ENCODE data around the gene HMCN2. TPM values are rescaled to one million over a fixed set of nuclear protein-coding genes. Genes with fewer than 3 reads are reported as not detected.

HMCN2 gene
- total RNA-seq, 1 donor from 2014 or later, result 0.06 TPM

DNA sequence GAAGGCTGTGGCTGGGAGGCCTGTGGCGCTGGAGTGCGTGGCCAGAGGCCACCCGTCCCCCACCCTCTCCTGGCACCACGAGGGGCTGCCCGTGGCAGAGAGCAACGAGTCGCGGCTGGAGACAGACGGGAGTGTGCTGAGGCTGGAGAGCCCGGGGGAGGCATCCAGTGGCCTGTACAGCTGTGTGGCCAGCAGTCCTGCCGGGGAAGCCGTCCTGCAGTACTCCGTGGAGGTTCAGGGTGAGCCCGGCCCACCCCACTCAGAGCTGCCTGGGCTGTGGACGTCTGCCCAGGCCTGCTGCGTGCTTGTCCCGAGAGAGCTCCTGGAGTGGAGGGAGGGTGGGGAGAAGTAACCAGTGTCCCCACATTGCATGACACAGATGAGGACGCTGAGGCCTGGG is 89.2 kb downstream of the HMCN2 start:
- TF ChIP-seq, protein P1, sequence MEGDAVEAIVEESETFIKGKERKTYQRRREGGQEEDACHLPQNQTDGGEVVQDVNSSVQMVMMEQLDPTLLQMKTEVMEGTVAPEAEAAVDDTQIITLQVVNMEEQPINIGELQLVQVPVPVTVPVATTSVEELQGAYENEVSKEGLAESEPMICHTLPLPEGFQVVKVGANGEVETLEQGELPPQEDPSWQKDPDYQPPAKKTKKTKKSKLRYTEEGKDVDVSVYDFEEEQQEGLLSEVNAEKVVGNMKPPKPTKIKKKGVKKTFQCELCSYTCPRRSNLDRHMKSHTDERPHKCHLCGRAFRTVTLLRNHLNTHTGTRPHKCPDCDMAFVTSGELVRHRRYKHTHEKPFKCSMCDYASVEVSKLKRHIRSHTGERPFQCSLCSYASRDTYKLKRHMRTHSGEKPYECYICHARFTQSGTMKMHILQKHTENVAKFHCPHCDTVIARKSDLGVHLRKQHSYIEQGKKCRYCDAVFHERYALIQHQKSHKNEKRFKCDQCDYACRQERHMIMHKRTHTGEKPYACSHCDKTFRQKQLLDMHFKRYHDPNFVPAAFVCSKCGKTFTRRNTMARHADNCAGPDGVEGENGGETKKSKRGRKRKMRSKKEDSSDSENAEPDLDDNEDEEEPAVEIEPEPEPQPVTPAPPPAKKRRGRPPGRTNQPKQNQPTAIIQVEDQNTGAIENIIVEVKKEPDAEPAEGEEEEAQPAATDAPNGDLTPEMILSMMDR (conservative IDR thresholded peaks at IDR 0.05; ENCODE audit: low read depth, low read length), result no peak
- DNase-seq (ENCODE audit: low read depth), result no peak
- no peak overlapping the region for H3K4me3 ChIP-seq (ENCODE audit: low read depth, low read length)

DNA sequence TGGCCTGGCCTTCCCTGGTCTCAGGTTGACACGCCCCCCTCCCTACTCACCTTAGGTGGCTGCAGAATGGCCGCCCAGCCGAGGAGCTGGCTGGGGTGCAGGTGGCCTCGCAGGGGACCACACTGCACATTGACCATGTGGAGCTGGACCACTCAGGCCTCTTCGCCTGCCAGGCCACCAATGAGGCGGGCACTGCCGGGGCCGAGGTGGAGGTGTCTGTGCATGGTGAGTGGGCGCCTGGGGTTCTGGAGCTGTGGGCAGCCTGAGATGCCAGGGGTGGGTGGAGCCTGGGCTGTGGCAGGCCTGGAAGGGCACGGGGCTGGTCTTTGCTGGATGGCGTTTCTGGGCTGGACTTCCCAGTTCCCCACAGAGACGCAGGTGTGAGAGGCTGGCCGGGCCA is 90.5 kb downstream of the HMCN2 start:
- DNase-seq (ENCODE audit: low read depth), result no peak
- no peak overlapping the region for H3K4me3 ChIP-seq (ENCODE audit: low read depth, low read length)
- TF ChIP-seq, protein P1 (conservative IDR thresholded peaks at IDR 0.05; ENCODE audit: low read depth, low read length), result no peak

DNA sequence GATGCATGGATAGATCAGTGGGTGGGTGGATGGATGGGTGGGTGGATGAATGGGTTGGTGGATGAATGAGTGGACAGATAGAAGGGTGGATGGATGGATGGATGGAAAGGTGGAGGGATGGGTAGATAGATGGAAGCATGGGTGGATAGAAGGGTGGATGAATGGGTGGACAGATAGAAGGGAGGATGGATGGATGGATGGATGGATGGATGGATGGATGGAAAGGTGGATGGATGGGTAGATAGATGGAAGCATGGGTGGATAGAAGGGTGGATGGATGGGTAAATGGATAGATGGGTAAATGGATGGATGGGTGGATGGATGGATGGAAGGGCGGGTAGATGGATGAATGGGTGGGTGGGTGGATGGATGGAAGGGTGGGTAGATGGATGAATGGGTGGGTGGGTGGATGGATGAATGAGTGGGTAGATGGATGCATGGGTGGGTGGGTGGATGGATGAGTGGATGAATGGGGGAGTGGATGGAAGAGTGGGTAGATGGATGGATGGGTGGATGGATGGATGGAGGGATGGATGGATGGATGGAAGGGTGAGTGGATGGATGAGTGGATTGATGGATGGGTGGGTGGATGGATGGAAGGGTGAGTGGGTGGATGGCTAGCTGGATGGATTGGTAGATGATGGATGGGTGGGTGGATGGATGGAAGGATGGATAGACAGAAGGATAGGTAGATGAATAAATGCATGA is 91.5 kb downstream of the HMCN2 start:
- DNase-seq (ENCODE audit: low read depth), result no peak
- TF ChIP-seq, protein P1 (conservative IDR thresholded peaks at IDR 0.05; ENCODE audit: low read depth, low read length), result no peak
- H3K4me3 ChIP-seq (ENCODE audit: low read depth, low read length), result no peak overlapping the region

DNA sequence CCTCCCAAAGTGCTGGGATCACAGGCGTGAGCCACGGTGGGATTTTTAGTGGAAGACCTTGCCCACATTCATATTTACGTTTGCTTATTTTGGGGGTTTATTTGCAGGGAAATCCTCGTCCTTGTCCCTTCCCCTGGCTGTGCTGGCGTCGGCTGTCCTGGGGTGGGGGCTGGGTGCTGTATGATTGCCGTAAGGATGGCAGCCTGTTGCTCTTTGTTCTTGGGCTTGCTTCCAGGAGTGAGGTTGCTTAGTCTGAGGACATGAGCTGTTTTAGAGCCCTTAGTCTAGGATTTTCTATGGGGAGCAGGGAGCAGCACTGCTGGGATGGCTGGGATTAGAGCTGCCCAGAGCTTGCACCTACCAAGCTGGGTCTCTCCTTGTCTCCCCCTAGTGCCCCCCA is 93.4 kb downstream of the HMCN2 start:
- TF ChIP-seq, protein P1 (conservative IDR thresholded peaks at IDR 0.05; ENCODE audit: low read depth, low read length), result no peak
- DNase-seq (ENCODE audit: low read depth), result no peak

DNA sequence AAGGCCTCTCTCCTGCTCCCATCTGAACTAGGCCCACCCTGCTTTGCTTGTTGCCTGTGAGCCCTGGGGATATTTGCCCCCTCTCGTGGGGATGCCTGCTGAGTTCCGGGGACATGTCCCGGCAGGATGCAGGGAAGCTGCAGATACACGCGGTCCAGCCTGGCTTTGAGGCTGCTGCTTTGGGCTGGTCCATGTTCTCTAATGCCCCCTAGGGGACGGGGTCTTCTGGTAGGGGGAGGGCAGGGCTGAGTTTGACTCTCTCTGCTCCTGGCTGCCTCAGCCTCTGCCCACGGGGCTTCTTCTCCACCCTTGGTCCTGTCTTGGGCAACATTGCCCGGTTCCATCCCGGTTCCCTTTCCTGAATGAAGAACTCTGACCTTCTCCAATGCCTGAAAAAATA is 94.3 kb downstream of the HMCN2 start:
- TF ChIP-seq, protein P1 (conservative IDR thresholded peaks at IDR 0.05; ENCODE audit: low read depth, low read length), result no peak
- no peak overlapping the region for H3K4me3 ChIP-seq (ENCODE audit: low read depth, low read length)
- no peak for DNase-seq (ENCODE audit: low read depth)

More for the DNA sequence above, 93.4 kb downstream of the HMCN2 start:
- H3K4me3 ChIP-seq (ENCODE audit: low read depth, low read length), result no peak overlapping the region

DNA sequence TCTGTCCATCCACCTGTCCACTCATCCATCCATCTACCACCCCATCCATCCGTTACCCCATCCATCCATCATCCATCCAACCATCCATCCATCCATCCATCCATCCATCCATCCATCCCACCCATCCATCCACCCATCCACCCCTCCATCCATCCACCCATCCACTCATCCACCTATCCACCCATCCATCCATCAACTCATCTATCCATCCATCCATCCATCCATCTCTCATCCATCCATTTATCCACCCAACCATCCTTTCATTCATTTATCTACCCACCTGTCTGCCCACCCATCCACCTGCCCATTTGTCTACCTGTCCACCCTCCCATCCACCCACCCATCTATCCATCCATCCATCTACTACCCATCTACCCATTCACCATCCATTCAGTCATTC is 95.1 kb downstream of the HMCN2 start:
- TF ChIP-seq, protein P1 (conservative IDR thresholded peaks at IDR 0.05; ENCODE audit: low read depth, low read length), result no peak
- no peak overlapping the region for H3K4me3 ChIP-seq (ENCODE audit: low read depth, low read length)
- DNase-seq (ENCODE audit: low read depth), result no peak

DNA sequence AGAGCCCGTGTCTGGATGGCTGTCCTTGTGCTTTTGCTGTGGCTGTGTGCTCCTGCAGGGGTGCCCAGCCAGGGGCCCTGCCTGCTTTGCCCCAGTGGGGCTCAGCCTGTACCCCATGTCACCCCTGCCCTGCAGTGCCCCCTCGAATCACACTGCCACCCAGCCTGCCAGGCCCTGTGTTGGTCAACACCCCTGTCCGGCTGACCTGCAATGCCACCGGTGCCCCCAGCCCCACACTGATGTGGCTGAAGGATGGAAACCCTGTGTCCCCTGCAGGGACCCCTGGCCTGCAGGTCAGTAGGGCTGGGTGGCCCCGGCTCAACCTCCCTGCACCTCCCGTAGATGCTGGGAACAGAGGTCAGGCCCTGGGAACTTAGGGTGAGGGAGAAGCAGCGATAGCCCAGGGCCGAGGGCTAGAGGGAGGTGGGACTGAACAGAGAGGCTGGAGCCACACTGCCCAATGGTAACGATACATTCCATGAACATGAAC is 96.4 kb downstream of the HMCN2 start:
- H3K4me3 ChIP-seq (ENCODE audit: low read depth, low read length), result no peak overlapping the region
- no peak for DNase-seq (ENCODE audit: low read depth)
- TF ChIP-seq, protein P1 (conservative IDR thresholded peaks at IDR 0.05; ENCODE audit: low read depth, low read length), result no peak
